Effector memory CD8-positive, alpha-beta T cell (primary cell): Measurements from ENCODE around the gene EIF2B2.
"Not testable (repeated sequence)": the region's sequence is repeated elsewhere in the genome, so short reads cannot be mapped to it uniquely, and the experiment has no call there.

Source experiments
- ATAC-seq: fragments of 150-1000 bp; cut with Tn5 transposase; replicated peaks from 2 replicates; pipeline ENCODE4 v1.10.0; 2021; ENCODE audit warnings: mild to moderate bottlenecking, moderate library complexity
- DNase-seq, 3 experiments: peaks; one replicate each; pipeline ENCODE4 v3.0.0; 2021
- H3K27ac Mint-ChIP-seq, 2 donors: one replicate each; pipeline ENCODE4 v1.8.0; 2022; ENCODE audit warnings: mild to moderate bottlenecking in 2 of 2, mixed read lengths in 2 of 2, moderate library complexity in 2 of 2
- H3K27me3 Mint-ChIP-seq, 2 donors: one replicate each; pipeline ENCODE4 v1.8.0; 2022; ENCODE audit warnings: mixed read lengths in 2 of 2
- H3K36me3 Mint-ChIP-seq: one replicate; pipeline ENCODE4 v1.8.0; 2022; ENCODE audit warnings: mild to moderate bottlenecking, moderate library complexity, mixed read lengths; ENCODE audit not compliant: insufficient read depth
- H3K4me1 Mint-ChIP-seq, 2 donors: one replicate each; pipeline ENCODE4 v1.8.0; 2022; ENCODE audit warnings: low read depth in 2 of 2, mixed read lengths in 2 of 2
- H3K4me3 Mint-ChIP-seq, 2 donors: one replicate each; pipeline ENCODE4 v1.8.0; 2022; ENCODE audit warnings: mild to moderate bottlenecking in 2 of 2, mixed read lengths in 2 of 2, moderate library complexity in 2 of 2
- H3K9me3 Mint-ChIP-seq, 2 donors: one replicate each; pipeline ENCODE4 v1.8.0; 2022; ENCODE audit warnings: mixed read lengths in 2 of 2

Gene EIF2B2

DNA sequence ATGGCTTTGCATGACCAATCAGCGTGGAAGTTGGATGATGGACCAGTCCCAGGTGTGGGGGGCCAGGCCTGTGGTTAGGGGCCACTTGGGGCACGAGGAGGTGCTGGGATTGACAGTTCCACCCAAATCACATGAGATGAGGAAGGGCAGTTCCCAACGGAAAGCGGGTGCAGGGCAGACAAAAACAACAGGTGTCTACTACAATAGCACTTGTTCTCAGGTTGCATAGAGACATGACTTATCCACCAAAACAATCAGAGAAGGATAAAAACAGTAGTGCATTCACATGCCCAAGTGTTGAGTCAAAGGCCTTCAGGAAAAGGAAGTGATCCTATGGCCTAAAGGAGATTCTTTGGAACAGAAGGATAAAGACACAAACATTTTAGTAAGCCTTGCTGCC is 14.6 kb upstream of the EIF2B2 start:
- ATAC-seq = no peak
- no peaks in the 10 kb centered on the region for H3K9me3 Mint-ChIP-seq
- H3K27ac Mint-ChIP-seq = no peak overlapping the region
- H3K4me1 Mint-ChIP-seq = no peaks in the 10 kb centered on the region
- H3K4me3 Mint-ChIP-seq = no peak overlapping the region
- H3K27me3 Mint-ChIP-seq = peaks cover 0 to 14% of the 10 kb centered on the region in 2 donors
- no peaks in the 10 kb centered on the region for H3K36me3 Mint-ChIP-seq
- no peak for DNase-seq

DNA sequence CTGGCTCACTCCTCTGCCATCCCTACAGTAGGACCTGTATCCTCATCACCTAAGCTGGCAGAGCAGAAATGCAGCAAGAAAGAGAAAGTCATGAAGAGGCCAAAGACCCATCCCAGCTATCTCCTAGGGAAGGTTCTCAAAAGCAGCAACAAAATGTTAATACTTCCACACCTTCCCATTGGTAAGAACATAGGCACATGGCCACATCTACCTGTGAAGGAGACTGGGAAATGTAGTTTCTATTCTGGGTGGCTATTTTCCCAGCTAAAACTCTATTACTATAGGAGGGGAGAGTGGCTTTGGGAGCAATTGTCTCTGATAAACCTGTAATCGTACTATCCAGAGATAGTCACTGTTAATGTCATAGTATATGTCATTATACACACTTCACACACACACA is 13.7 kb upstream of the EIF2B2 start:
- no peak for DNase-seq
- H3K27ac Mint-ChIP-seq = no peak overlapping the region
- no peak for ATAC-seq
- peaks cover 0 to 14% of the 10 kb centered on the region in 2 donors for H3K27me3 Mint-ChIP-seq
- no peaks in the 10 kb centered on the region for H3K36me3 Mint-ChIP-seq
- H3K4me1 Mint-ChIP-seq = no peaks in the 10 kb centered on the region
- H3K9me3 Mint-ChIP-seq = no peaks in the 10 kb centered on the region
- no peak overlapping the region for H3K4me3 Mint-ChIP-seq

DNA sequence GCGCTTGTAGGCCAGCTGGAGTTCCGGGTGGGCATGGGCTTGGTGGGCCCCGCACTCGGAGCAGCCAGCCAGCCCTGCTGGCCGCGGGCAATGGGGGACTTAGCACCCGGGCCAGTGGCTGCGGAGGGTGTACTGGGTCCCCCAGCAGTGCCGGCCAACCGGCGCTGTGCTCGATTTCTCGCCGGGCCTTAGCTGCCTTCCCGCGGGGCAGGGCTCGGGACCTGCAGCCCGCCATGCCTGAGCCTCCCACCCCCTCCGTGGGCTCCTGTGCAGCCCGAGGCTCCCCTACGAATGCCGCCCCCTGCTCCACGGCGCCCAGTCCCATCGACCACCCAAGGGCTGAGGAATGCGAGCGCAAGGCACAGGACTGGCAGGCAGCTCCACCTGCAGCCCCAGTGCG is 8.5 kb upstream of the EIF2B2 start:
- not testable (repeated sequence) for H3K4me3 Mint-ChIP-seq, H3K9me3 Mint-ChIP-seq, DNase-seq, H3K4me1 Mint-ChIP-seq, ATAC-seq, H3K27ac Mint-ChIP-seq, H3K36me3 Mint-ChIP-seq
- H3K27me3 Mint-ChIP-seq = peaks cover 0 to 14% of the 10 kb centered on the region in 2 donors

DNA sequence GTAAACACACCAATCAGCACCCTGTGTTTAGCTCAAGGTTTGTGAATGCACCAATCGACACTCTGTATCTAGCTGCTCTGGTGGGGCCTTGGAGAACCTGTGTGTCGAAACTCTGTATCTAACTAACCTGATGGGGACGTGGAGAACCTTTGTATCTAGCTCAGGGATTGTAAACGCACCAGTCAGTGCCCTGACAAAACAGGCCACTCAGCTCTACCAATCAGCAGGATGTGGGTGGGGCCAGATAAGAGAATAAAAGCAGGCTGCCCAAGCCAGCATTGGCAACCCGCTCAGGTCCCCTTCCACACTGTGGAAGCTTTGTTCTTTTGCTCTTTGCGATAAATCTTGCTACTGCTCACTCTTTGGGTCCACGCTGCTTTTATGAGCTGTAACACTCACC is 6.9 kb upstream of the EIF2B2 start:
- H3K4me3 Mint-ChIP-seq, ATAC-seq, H3K36me3 Mint-ChIP-seq, DNase-seq, H3K27ac Mint-ChIP-seq, H3K9me3 Mint-ChIP-seq, H3K4me1 Mint-ChIP-seq, H3K27me3 Mint-ChIP-seq: not testable (repeated sequence)

DNA sequence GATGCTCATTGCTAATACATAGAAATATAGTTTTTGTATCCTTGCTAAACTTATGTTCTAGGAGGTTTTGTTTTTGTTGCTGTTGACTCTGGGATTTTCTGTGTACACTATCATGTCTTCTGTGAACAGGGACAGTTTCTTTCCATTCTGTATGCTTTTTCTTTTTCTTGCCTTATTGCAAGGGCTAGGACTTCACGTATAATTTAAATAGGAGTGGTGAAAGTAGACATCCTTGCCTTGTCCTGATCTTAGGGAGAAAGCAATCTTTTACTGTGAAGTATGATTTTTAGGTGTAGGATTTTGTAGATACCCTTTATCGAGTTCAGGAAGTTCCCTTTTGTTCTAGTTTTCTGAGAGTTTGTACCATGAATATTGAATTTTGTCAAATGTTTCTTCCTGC is 1.5 kb upstream of the EIF2B2 start:
- Mint-ChIP-seq H3K4me3 (no peak overlapping the region), H3K36me3 (peaks cover 34% of the 10 kb centered on the region), H3K4me1 (peaks cover 31 to 37% of the 10 kb centered on the region in 2 donors), H3K9me3 (no peaks in the 10 kb centered on the region), H3K27me3 (no peaks in the 10 kb centered on the region), H3K27ac (peak overlapping the region; percentile 97)
- no peak for ATAC-seq
- DNase-seq = no peak

DNA sequence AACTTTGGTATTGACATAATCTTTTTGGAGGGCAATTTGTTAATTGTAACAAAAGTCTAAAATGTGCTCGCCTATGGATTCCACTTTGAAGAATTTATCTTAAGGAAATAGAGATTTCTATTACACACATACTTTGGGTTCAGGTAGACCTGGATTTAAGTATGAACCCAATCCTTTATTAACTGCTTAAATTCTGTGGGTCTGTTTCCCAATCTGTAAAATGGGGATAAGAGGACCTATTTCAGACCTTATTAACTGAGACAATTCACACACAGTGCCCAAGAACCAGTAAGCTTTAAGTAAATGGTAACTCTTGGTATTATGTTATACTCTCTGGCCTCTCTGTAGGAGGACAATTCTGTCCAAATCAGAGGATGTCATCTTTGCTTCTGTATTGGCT is 822 bp upstream of the EIF2B2 start:
- ATAC-seq = no peak

DNA sequence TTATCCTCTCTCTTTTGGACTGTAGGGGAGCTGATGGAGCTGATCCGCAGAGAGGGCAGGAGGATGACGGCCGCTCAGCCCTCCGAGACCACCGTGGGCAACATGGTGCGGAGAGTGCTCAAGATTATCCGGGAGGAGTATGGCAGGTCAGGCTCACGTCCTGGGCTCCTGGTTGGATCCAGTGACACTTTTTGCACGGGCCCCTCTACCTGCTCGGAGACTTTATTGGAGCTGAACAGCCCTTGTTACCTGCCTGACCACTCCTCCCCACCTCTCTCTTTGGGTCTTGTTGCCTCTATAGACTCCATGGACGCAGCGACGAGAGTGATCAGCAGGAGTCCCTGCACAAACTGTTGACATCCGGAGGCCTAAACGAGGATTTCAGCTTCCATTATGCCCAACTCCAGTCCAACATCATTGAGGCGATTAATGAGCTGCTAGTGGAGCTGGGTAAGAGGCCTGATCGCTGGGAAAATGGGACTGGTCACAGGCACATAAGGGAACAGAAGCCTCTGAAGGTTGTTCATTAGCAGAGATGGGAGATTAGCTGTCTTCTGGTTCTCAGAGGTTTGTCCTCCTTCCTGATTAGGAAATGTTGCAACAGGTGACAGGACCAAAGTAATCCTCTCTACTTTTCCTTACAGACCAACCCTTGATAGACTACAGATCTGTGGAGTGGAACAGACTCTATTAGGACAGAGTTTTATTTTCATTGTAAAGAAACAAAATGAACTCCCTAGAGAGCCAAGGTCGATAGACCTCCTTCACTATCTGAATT is 718 bp downstream of the EIF2B2 start:
- Mint-ChIP-seq H3K9me3 (no peaks in the 10 kb centered on the region), H3K36me3 (peaks cover 53% of the 10 kb centered on the region), H3K27me3 (no peaks in the 10 kb centered on the region), H3K27ac (peak overlapping the region; percentile 97), H3K4me3 (peak overlapping the region; percentile 81 to 89), H3K4me1 (peaks cover 33 to 41% of the 10 kb centered on the region in 2 donors)
- no peak for DNase-seq
- ATAC-seq = no peak

More for the DNA sequence above, 822 bp upstream of the EIF2B2 start:
- peak overlapping the region; percentile 81 to 89 for H3K4me3 Mint-ChIP-seq
- H3K36me3 Mint-ChIP-seq = peaks cover 39% of the 10 kb centered on the region
- no peaks in the 10 kb centered on the region for H3K27me3 Mint-ChIP-seq
- peak overlapping the region; percentile 97 for H3K27ac Mint-ChIP-seq
- no peaks in the 10 kb centered on the region for H3K9me3 Mint-ChIP-seq
- no peak for DNase-seq
- peaks cover 31 to 37% of the 10 kb centered on the region in 2 donors for H3K4me1 Mint-ChIP-seq

DNA sequence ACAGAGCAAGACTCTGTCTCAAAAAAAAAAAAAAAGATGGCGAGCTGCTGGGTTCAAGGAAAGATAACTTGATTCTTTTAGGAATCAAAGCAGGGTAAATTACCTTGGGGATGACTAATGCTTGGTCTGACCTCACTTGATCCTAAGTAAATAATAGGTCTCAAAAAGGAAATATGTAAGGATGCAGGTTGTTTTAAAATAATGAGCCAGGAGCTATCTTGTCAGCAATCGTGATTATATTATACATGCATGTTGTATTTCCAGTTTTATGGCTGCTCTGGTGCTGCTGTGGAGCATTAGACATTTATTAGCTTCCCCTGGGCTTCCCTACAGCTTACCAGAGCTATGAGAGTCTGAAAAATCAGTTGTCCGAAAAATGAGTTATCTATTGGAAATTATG is 2.6 kb downstream of the EIF2B2 start:
- DNase-seq (no peak), ATAC-seq (no peak)
- H3K27me3 Mint-ChIP-seq = no peaks in the 10 kb centered on the region
- peaks cover 36 to 42% of the 10 kb centered on the region in 2 donors for H3K4me1 Mint-ChIP-seq
- peak overlapping the region; percentile 22 to 73 for H3K27ac Mint-ChIP-seq
- H3K36me3 Mint-ChIP-seq = peaks cover 62% of the 10 kb centered on the region
- H3K9me3 Mint-ChIP-seq = no peaks in the 10 kb centered on the region
- H3K4me3 Mint-ChIP-seq = peak overlapping the region; percentile 0 to 8

DNA sequence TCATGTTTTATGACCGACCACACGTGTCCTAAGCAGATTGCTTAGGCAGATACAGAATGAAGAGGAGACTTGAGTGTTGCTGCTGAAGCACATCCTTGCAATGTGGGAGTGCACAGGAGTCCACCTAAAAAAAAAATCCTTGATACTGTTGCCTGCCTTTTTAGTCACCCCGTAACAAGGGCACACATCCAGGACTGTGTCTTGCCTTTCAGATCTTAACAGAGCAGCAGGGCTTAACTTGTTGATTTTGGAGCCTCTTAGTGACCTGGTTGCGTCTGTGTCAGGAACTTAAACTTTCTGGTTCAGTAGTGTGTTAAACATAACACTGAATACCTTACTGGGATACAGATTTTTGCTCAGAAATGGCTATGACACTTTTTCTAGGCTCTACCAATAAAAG is 6.5 kb downstream of the EIF2B2 start:
- no peak overlapping the region for H3K4me3 Mint-ChIP-seq
- peaks cover 21 to 34% of the 10 kb centered on the region in 2 donors for H3K4me1 Mint-ChIP-seq
- H3K27ac Mint-ChIP-seq = peak overlapping the region; percentile 53 to 82
- H3K9me3 Mint-ChIP-seq = no peaks in the 10 kb centered on the region
- no peak for ATAC-seq
- peaks cover 50% of the 10 kb centered on the region for H3K36me3 Mint-ChIP-seq
- no peak for DNase-seq
- H3K27me3 Mint-ChIP-seq = no peaks in the 10 kb centered on the region

DNA sequence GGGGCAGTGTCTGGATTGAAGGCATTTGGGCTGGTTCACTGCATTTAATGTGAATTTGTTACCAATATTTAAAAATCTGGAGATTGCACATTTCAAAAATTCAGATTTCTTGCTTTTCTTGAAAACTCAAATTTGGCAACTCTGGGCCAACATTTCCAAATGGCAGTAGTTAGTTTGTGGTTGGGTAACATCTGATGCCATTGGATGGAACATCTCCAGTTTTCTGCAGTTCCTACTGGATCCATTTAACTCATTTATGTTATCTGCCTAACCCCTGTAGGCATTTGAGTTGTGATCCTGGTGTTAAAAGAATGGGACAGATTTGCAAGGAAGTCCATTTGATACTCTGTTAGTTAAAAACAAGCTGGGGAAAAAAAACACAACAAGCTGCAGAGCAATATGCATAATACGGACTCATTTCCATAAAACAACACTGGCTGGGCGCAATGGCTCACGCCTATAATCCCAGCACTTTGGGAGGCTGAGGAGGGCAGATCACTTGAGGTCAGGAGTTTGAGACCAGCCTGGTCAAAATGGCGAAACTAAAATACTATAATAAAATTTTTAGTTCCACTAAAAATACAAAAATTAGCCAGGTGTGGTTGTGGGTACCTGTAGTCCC is 7.9 kb downstream of the EIF2B2 start:
- no peak overlapping the region for H3K4me3 Mint-ChIP-seq
- ATAC-seq (no peak), DNase-seq (no peak)
- H3K27me3 Mint-ChIP-seq = no peaks in the 10 kb centered on the region
- H3K36me3 Mint-ChIP-seq = peaks cover 54% of the 10 kb centered on the region
- peak overlapping the region in 1 of 2 donors; percentile 51 for H3K27ac Mint-ChIP-seq
- no peaks in the 10 kb centered on the region for H3K9me3 Mint-ChIP-seq
- peaks cover 11 to 21% of the 10 kb centered on the region in 2 donors for H3K4me1 Mint-ChIP-seq

DNA sequence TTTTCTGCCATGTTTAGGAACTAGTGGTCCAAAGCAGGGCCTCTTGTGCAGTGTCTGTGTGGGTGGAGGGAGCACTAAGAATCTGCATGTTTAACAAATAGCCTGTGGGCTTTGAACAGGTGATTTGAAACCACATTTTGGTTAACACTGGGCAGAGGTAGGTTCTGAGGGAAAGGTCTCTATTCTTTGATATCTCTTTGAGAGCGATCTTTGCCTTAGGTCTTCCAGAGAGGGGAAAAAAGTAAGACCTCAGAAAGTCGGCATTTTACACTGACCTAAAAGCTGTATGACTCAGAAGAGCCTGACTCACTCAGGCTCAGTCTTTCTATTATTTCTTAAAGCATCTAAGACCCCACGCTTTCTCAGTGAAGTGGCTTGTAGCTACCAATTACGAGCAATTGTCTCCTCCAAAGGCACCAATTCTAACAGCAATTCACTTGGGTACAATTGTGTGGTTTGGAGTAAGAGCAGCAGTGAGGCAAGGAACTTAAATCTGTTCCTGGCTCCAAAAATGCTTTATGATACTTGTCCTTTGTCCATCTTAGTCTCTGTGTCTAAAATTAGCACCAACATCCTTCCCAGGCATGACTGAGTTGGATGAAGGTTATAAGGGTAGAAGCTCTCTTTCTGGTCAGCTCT is 8.8 kb downstream of the EIF2B2 start:
- peaks cover 11 to 16% of the 10 kb centered on the region in 2 donors for H3K4me1 Mint-ChIP-seq
- no peak for DNase-seq
- no peaks in the 10 kb centered on the region for H3K27me3 Mint-ChIP-seq
- H3K27ac Mint-ChIP-seq = peak overlapping the region; percentile 32 to 51
- no peak overlapping the region for H3K4me3 Mint-ChIP-seq
- H3K36me3 Mint-ChIP-seq = peaks cover 54% of the 10 kb centered on the region
- H3K9me3 Mint-ChIP-seq = no peaks in the 10 kb centered on the region
- peak; percentile 58 for ATAC-seq

DNA sequence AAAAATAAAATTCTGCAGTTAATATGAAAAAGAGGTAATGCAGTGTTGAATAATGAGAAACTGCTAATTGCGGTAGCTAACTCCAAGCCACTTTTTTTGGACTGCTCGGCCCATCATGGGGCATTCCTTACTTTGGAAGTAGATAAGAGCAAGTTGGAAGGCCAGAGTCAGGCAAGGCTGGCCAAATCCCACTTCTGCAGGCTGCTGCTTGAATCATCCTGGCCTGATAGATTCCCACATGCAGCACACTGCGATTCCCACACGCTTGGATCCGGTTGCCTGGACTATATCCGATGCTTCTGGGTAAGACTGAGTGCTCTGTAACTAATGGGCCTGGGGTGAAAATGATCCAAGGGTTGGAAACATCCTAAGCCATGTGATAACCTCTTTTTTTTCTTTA is 10.6 kb downstream of the EIF2B2 start:
- Mint-ChIP-seq H3K36me3 (peaks cover 51% of the 10 kb centered on the region), H3K9me3 (no peaks in the 10 kb centered on the region), H3K27me3 (no peaks in the 10 kb centered on the region), H3K4me1 (peaks cover 10 to 13% of the 10 kb centered on the region in 2 donors), H3K4me3 (no peak overlapping the region), H3K27ac (peak overlapping the region; percentile 32 to 42)
- ATAC-seq (no peak), DNase-seq (no peak)

DNA sequence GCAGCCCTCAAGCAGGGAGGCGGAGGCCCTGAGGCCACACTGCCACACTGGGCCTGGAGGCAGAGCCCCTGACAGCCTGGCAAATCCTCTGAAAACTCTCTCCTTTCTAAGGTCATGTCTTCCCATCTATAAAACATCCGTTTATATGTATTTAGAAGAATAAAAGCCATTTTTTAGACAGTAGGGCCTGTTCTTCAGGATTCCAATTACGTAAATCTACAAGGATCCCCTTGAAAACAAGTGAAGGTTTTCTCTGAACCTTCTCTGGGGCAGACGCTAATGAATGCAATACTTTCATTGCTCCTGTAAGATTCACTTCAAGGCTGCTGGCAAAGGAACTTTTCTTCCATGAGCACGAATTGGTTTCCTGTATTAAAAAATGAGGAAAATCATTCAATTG is 12.8 kb downstream of the EIF2B2 start:
- Mint-ChIP-seq H3K4me3 (no peak overlapping the region), H3K27ac (no peak overlapping the region), H3K9me3 (no peaks in the 10 kb centered on the region), H3K4me1 (peaks cover 6 to 10% of the 10 kb centered on the region in 2 donors), H3K36me3 (peaks cover 51% of the 10 kb centered on the region), H3K27me3 (no peaks in the 10 kb centered on the region)
- no peak for DNase-seq
- ATAC-seq = no peak

DNA sequence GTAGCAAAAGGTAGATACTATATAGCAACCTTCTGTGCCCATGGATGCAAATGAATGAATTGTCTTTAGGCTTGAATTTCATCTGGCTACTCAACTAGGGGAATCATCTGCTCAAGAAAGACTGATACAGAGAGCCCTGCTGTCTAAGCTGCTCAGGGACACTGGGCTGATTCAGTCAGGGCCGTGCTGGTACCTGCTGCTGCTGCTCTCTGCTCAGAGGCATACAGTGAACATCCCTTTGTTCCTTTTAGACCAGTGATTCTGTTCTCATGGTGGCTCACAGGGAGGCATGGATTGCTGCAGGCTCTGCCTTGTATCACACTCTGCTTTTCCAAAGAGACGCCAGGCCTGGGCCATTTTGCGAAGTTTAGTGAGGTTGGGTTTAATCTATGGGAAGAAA is 14.1 kb downstream of the EIF2B2 start:
- Mint-ChIP-seq H3K9me3 (no peaks in the 10 kb centered on the region), H3K4me3 (no peak overlapping the region), H3K36me3 (peaks cover 54% of the 10 kb centered on the region), H3K4me1 (peaks cover 2 to 3% of the 10 kb centered on the region in 2 donors), H3K27ac (peak overlapping the region in 1 of 2 donors; percentile 17), H3K27me3 (no peaks in the 10 kb centered on the region)
- ATAC-seq (no peak), DNase-seq (no peak)
